K562 (cell line): ENCODE results near the gene PPM1G. TPM values are rescaled to one million over a fixed set of nuclear protein-coding genes. Genes with fewer than 3 reads are reported as not detected.

ENCODE experiments used
- ATF7 ChIP-seq: fragments of 450-650 bp; IDR thresholded peaks from 2 replicates; pipeline ENCODE4 v1.7.1; 2014; ENCODE audit warnings: mild to moderate bottlenecking, moderate library complexity
- BRD4 ChIP-seq: fragments of 200-600 bp; sonication (generic); IDR thresholded peaks from 2 replicates; pipeline ENCODE4 v1.6.1; 2017; ENCODE audit warnings: inconsistent platforms
- BRD9 ChIP-seq: fragments of 450-650 bp; IDR thresholded peaks from 2 replicates; pipeline ENCODE4 v1.6.1; 2018; ENCODE audit warnings: low read depth; ENCODE audit not compliant: partially characterized antibody
- CREB1 ChIP-seq, 2 experiments: sonication (generic) in 1 of 2; formaldehyde crosslinking in 1 of 2; IDR thresholded peaks; 2 replicates each; pipeline versions ENCODE4 v1.6.1 to v1.8.0; 2012 to 2022; ENCODE audit warnings: inconsistent platforms in 1 of 2, mild to moderate bottlenecking in 1 of 2, missing genetic modification reagents in 1 of 2, moderate library complexity in 1 of 2
- CTBP1 ChIP-seq: fragments of 450-650 bp; IDR thresholded peaks from 2 replicates; pipeline ENCODE4 v1.6.1; 2016; ENCODE audit warnings: borderline replicate concordance
- DLX4 ChIP-seq: fragments of 250-450 bp; sonication (Bioruptor Pico); IDR thresholded peaks from 2 replicates; pipeline ENCODE4 v1.6.1; 2021; ENCODE audit warnings: mild to moderate bottlenecking
- E2F1 ChIP-seq: sonication (generic); formaldehyde crosslinking; IDR thresholded peaks from 2 replicates; pipeline ENCODE4 v1.8.1; 2023; ENCODE audit warnings: mild to moderate bottlenecking, missing genetic modification reagents, moderate library complexity
- EHMT2 ChIP-seq: fragments of 450-650 bp; IDR thresholded peaks from 2 replicates; pipeline ENCODE4 v1.6.1; 2018; ENCODE audit warnings: antibody characterized with exemption
- EWSR1 ChIP-seq: fragments of 450-650 bp; IDR thresholded peaks from 2 replicates; pipeline ENCODE4 v1.6.1; 2018; ENCODE audit warnings: borderline replicate concordance, mild to moderate bottlenecking, low read depth, moderate library complexity; ENCODE audit not compliant: partially characterized antibody
- HMG20B ChIP-seq: fragments of 250-450 bp; sonication (Bioruptor Pico); IDR thresholded peaks from 2 replicates; pipeline ENCODE4 v1.5.0; 2021; ENCODE audit warnings: mild to moderate bottlenecking
- KLF13 ChIP-seq: fragments of 450-650 bp; IDR thresholded peaks from 2 replicates; pipeline ENCODE4 v1.6.1; 2016; ENCODE audit warnings: missing genetic modification characterization, low read depth, mild to moderate bottlenecking, missing compliant biosample characterization, moderate library complexity, borderline replicate concordance
- MCM5 ChIP-seq: fragments of 450-650 bp; IDR thresholded peaks from 2 replicates; pipeline ENCODE4 v1.6.1; 2016; ENCODE audit warnings: low read depth
- MTA1 ChIP-seq: fragments of 450-650 bp; IDR thresholded peaks from 2 replicates; pipeline ENCODE4 v1.6.1; 2017; ENCODE audit warnings: borderline replicate concordance
- POLR2G ChIP-seq: fragments of 200-400 bp; formaldehyde crosslinking; IDR thresholded peaks from 2 replicates; pipeline ENCODE4 v1.6.1; 2017; ENCODE audit warnings: low read depth, mild to moderate bottlenecking, antibody characterized with exemption, low read length, moderate library complexity
- RBM17 ChIP-seq: fragments of 200-400 bp; formaldehyde crosslinking; IDR thresholded peaks from 2 replicates; pipeline ENCODE4 v1.6.1; 2017; ENCODE audit warnings: low read depth, mild to moderate bottlenecking, low read length, borderline replicate concordance
- RNF219 ChIP-seq: fragments of 250-450 bp; sonication (Bioruptor Pico); IDR thresholded peaks from 2 replicates; pipeline ENCODE4 v1.5.0; 2022; ENCODE audit warnings: mild to moderate bottlenecking
- SRSF9 ChIP-seq: fragments of 200-400 bp; formaldehyde crosslinking; IDR thresholded peaks from 2 replicates; pipeline ENCODE4 v1.6.1; 2017; ENCODE audit warnings: low read depth, low read length, borderline replicate concordance
- STAT5A ChIP-seq: IDR thresholded peaks from 2 replicates; pipeline ENCODE4 v1.6.1; 2012; ENCODE audit warnings: low read length, inconsistent platforms, borderline replicate concordance
- TCF7 ChIP-seq: sonication (generic); IDR thresholded peaks from 2 replicates; pipeline ENCODE4 v1.6.1; 2016; ENCODE audit warnings: antibody characterized with exemption, borderline replicate concordance
- TEAD4 ChIP-seq, 2 experiments: sonication (generic) in 1 of 2; formaldehyde crosslinking in 1 of 2; IDR thresholded peaks; 2 replicates each; pipeline versions ENCODE4 v1.6.1 to v1.8.0; 2012 to 2022; ENCODE audit warnings: borderline replicate concordance in 1 of 2, inconsistent platforms in 1 of 2, low read length in 1 of 2, mild to moderate bottlenecking in 1 of 2, missing genetic modification reagents in 1 of 2
- TFAP4 ChIP-seq: sonication (generic); formaldehyde crosslinking; IDR thresholded peaks from 2 replicates; pipeline ENCODE4 v1.8.0; 2022; ENCODE audit warnings: missing genetic modification reagents, mild to moderate bottlenecking, moderate library complexity, borderline replicate concordance
- YBX1 ChIP-seq: fragments of 450-650 bp; IDR thresholded peaks from 2 replicates; pipeline ENCODE4 v1.7.1; 2016; ENCODE audit warnings: mild to moderate bottlenecking
- ZNF347 ChIP-seq: fragments of 450-650 bp; formaldehyde crosslinking; IDR thresholded peaks from 2 replicates; pipeline ENCODE4 v1.4.0; 2020; ENCODE audit warnings: low read depth, mild to moderate bottlenecking, moderate library complexity
- ZNF77 ChIP-seq: fragments of 250-450 bp; sonication (Bioruptor Pico); IDR thresholded peaks from 2 replicates; pipeline ENCODE4 v1.5.0; 2020
- polyA plus RNA-seq, 8 experiments: library from polyadenylated mRNA; depleted of rRNA in 4 of 8; stranded (reverse) in 5 of 8; unstranded in 3 of 8; fragments of >200 nt; fragmentation: Nextera tagmentation in 2 of 8; fragmentation: Illumina TruSeq in 1 of 8; extraction: Ambion mirVana in 2 of 8; extraction: Trizol in 1 of 8; gene quantifications; 2 replicates each; pipeline versions ENCODE4 v1.2.1 to v1.2.3, GENCODE V29; 2011 to 2014; ENCODE audit warnings: inconsistent platforms in 1 of 8, missing spikeins in 1 of 8
- total RNA-seq, 7 experiments: library from RNA; depleted of rRNA in 6 of 7; stranded (reverse); fragments of >200 nt in 6 of 7; fragmentation: Illumina TruSeq in 2 of 7; extraction: Trizol in 2 of 7; gene quantifications; 2 replicates each; pipeline versions ENCODE4 v1.2.1 to v1.2.3, GENCODE V29; 2011 to 2021; ENCODE audit warnings: low replicate concordance in 1 of 7

PPM1G gene
- total and polyA plus RNA-seq, 9 of the 15 experiments (the other 6 are each of a cell fraction or from before 2014, with no cell fraction given): 61.7 to 230 (median 153) TPM

GRCh38 chr2:27356382-27357181 is 52.8 kb downstream of the PPM1G start, which contains the start of gene GTF3C2 (continued):
- no peak for TF ChIP-seq RNF219 (CRISPR knock-in tag)
- no peak; the same call in 1 of the 2 replicates for TF ChIP-seq E2F1
- no peak for TF ChIP-seq EHMT2
- peak; percentile 30; the same call in 1 of the 2 replicates for TF ChIP-seq BRD4
- peak; percentile 96 for TF ChIP-seq ATF7
- peak; percentile 16; the same call in 1 of the 2 replicates for TF ChIP-seq KLF13 (tag)
- TF ChIP-seq YBX1: no peak
- TF ChIP-seq TCF7: 0 out of 2 replicates have a peak, but pooled peaks have one; percentile 24
- no peak for TF ChIP-seq ZNF347 (CRISPR knock-in tag)
- TF ChIP-seq CREB1 (IDR thresholded peaks at IDR 0.05): peak; percentile 97
- TF ChIP-seq CREB1 (CRISPR knock-in tag; IDR thresholded peaks at IDR 0.05): peak; percentile 97
- no peak; the same call in 1 of the 2 replicates for TF ChIP-seq CTBP1
- no peak for TF ChIP-seq SRSF9
- no peak for TF ChIP-seq BRD9
- TF ChIP-seq TEAD4 (IDR thresholded peaks at IDR 0.05; ENCODE audit: low read length): 0 out of 2 replicates have a peak, but pooled peaks have one; percentile 3
- no peak for TF ChIP-seq TEAD4 (CRISPR knock-in tag; IDR thresholded peaks at IDR 0.05; ENCODE audit: borderline replicate concordance)
- no peak for TF ChIP-seq MCM5
- TF ChIP-seq ZNF77 (CRISPR knock-in tag): no peak
- no peak for TF ChIP-seq EWSR1
- TF ChIP-seq MTA1: peak; percentile 98
- no peak for TF ChIP-seq DLX4
- no peak; the same call in 1 of the 2 replicates for TF ChIP-seq STAT5A
- TF ChIP-seq TFAP4 (CRISPR knock-in tag): peak; percentile 80; the same call in 1 of the 2 replicates
- no peak for TF ChIP-seq RBM17
- no peak for TF ChIP-seq HMG20B (CRISPR knock-in tag)
- TF ChIP-seq POLR2G: peak; percentile 90
